Endothelial cell of umbilical vein (primary cell): Measurements from ENCODE around the gene SLC66A2. TPM values are rescaled to one million over a fixed set of nuclear protein-coding genes. Genes with fewer than 3 reads are reported as not detected.

Source experiments
- BruUV-seq: library from RNA; stranded (reverse); fragments of 400-500 nt; replicated peaks from 2 replicates; lab custom pipeline; 2021; lab: Mats Ljungman, UMichigan
- CTCF ChIA-PET: fragments of 300-600, 350-600 bp; sonication (Branson Sonifier 250); formaldehyde crosslinking; loops from one replicate; lab custom pipeline; 2021; ENCODE audit warnings: antibody characterized with exemption, inconsistent platforms; lab: Charles Lee
- POLR2A ChIA-PET: fragments of 300-600, 350-600 bp; sonication (Branson Sonifier 250); formaldehyde crosslinking; loops from one replicate; lab custom pipeline; 2021; ENCODE audit warnings: antibody characterized with exemption, inconsistent platforms; lab: Charles Lee
- DNase-seq: peaks from one replicate; pipeline ENCODE4 v3.0.0-alpha.2; 2011; ENCODE audit warnings: low read depth, low spot score
- FAIRE-seq: peaks from 2 replicates; lab custom pipeline; 2011; peaks lifted over from hg19 to GRCh38; lab: Jason Lieb, UNC
- H2AFZ ChIP-seq: 2 replicates; pipeline ENCODE4 v1.6.0; 2012; ENCODE audit warnings: low read depth, low read length, control low read depth, inconsistent platforms
- H3K27ac ChIP-seq: 2 replicates; pipeline ENCODE4 v1.5.1; 2011; ENCODE audit warnings: low read depth, mild to moderate bottlenecking, control low read depth, low read length, moderate library complexity; ENCODE audit not compliant: insufficient read depth
- H3K27me3 ChIP-seq, 2 experiments: 2 replicates each; pipeline versions ENCODE4 v1.6.0 to v1.6.1; 2011; ENCODE audit warnings: low read length in 2 of 2, mixed read lengths in 1 of 2; ENCODE audit not compliant: control insufficient read depth in 2 of 2, insufficient read depth in 2 of 2
- H3K36me3 ChIP-seq, 2 experiments: 2 replicates in 1 of 2; 3 replicates in 1 of 2; pipeline ENCODE4 v1.5.1; 2011; ENCODE audit warnings: low read length in 2 of 2, mild to moderate bottlenecking in 1 of 2, moderate library complexity in 1 of 2; ENCODE audit not compliant: control insufficient read depth in 2 of 2, insufficient read depth in 2 of 2; ENCODE audit errors: extremely low read depth in 1 of 2
- H3K4me1 ChIP-seq: 3 replicates; pipeline ENCODE4 v1.5.1; 2011; ENCODE audit warnings: mild to moderate bottlenecking, low read length; ENCODE audit not compliant: control insufficient read depth, insufficient read depth; ENCODE audit errors: extremely low read depth
- H3K4me2 ChIP-seq: 2 replicates; pipeline ENCODE4 v1.6.1; 2011; ENCODE audit warnings: low read length, control low read depth, mixed read lengths; ENCODE audit not compliant: insufficient read depth
- H3K4me3 ChIP-seq, 3 experiments: fragments of 200-600 bp in 1 of 3; sonication (generic), shearing (Covaris generic) in 1 of 3; replicated peaks in 1 of 3; 2 replicates each; pipeline ENCODE4 v1.5.1; 2011 to 2016; ENCODE audit warnings: control low read depth in 3 of 3, low read length in 3 of 3, mild to moderate bottlenecking in 2 of 3, inconsistent platforms in 1 of 3, low read depth in 1 of 3, moderate library complexity in 1 of 3; ENCODE audit not compliant: insufficient read depth in 1 of 3
- H3K79me2 ChIP-seq: 2 replicates; pipeline ENCODE4 v1.6.0; 2012; ENCODE audit warnings: low read length, inconsistent platforms; ENCODE audit not compliant: control insufficient read depth, insufficient read depth
- H3K9ac ChIP-seq: replicated peaks from 2 replicates; pipeline ENCODE3; 2011; ENCODE audit warnings: low read length, control low read depth; ENCODE audit not compliant: insufficient read depth; ENCODE audit errors: extremely low read depth
- H3K9me1 ChIP-seq: replicated peaks from 3 replicates; pipeline ENCODE4 v1.6.0; 2011; ENCODE audit warnings: mild to moderate bottlenecking, low read length; ENCODE audit not compliant: control insufficient read depth, insufficient read depth; ENCODE audit errors: extremely low read depth
- H3K9me3 ChIP-seq: replicated peaks from 2 replicates; pipeline ENCODE4 v1.5.1; 2012; ENCODE audit warnings: low read length, inconsistent platforms; ENCODE audit not compliant: control insufficient read depth, insufficient read depth
- H4K20me1 ChIP-seq: replicated peaks from 2 replicates; pipeline ENCODE3; 2011; ENCODE audit warnings: mild to moderate bottlenecking, low read length; ENCODE audit not compliant: control insufficient read depth, insufficient read depth; ENCODE audit errors: extremely low read depth
- CTCF ChIP-seq, 2 donors: IDR thresholded peaks; 1 replicate in 1 of 2; 2 replicates in 1 of 2; pipeline ENCODE4 v1.5.1; 2011; ENCODE audit warnings: low read length in 2 of 2, mild to moderate bottlenecking in 2 of 2, moderate library complexity in 2 of 2, control low read depth in 1 of 2, inconsistent platforms in 1 of 2, low read depth in 1 of 2; ENCODE audit not compliant: insufficient read depth in 1 of 2; ENCODE audit errors: extremely low read depth in 1 of 2
- FOS ChIP-seq: IDR thresholded peaks from 2 replicates; pipeline ENCODE4 v1.6.1; 2011; ENCODE audit warnings: mild to moderate bottlenecking, low read length, moderate library complexity, borderline replicate concordance; ENCODE audit not compliant: insufficient read depth
- GATA2 ChIP-seq: IDR thresholded peaks from 2 replicates; pipeline ENCODE4 v1.7.0; 2011; ENCODE audit warnings: low read depth, mild to moderate bottlenecking, moderate library complexity, mixed read lengths, low read length; ENCODE audit not compliant: insufficient read length, insufficient read depth
- JUN ChIP-seq: IDR thresholded peaks from 2 replicates; pipeline ENCODE4 v1.6.1; 2011; ENCODE audit warnings: borderline replicate concordance, low read depth; ENCODE audit not compliant: insufficient read length, insufficient read depth
- MYC ChIP-seq: IDR thresholded peaks from one replicate; pipeline ENCODE4 v1.6.1; 2011; ENCODE audit warnings: mild to moderate bottlenecking, low read depth, low read length
- POLR2A ChIP-seq: IDR thresholded peaks from 2 replicates; pipeline ENCODE4 v1.6.1; 2012; ENCODE audit warnings: low read depth, mild to moderate bottlenecking, control low read depth, low read length
- dilution Hi-C: fragments of 300-500 bp; cut with MboI; formaldehyde crosslinking; loops from one replicate; pipeline ENCODE4 v1.15.0; 2019; ENCODE audit warnings: low sequenced_read_pairs; ENCODE audit not compliant: extremely low pct_ligation_motif_present
- intact Hi-C: fragments of 100-400 bp; cut with micrococcal nuclease; formaldehyde crosslinking; loops from one replicate; pipeline ENCODE4 v1.10.0; 2022
- polyA plus RNA-seq, 4 experiments: library from polyadenylated mRNA; depleted of rRNA in 3 of 4; stranded (reverse) in 3 of 4; unstranded in 1 of 4; fragments of >200 nt; gene quantifications; 2 replicates each; pipeline versions ENCODE4 v1.2.1 to v1.2.3, GENCODE V29; 2011 to 2012; ENCODE audit warnings: missing spikeins in 1 of 4
- total RNA-seq: library from RNA; stranded (reverse); gene quantifications from 2 replicates; pipeline ENCODE4 v1.2.3, GENCODE V29; 2021

The SLC66A2 gene
- total and polyA plus RNA-seq, 2 donors (not counting 3 experiments of a cell fraction or from before 2014, with no cell fraction given): 32.5 to 37.1 TPM

DNA sequence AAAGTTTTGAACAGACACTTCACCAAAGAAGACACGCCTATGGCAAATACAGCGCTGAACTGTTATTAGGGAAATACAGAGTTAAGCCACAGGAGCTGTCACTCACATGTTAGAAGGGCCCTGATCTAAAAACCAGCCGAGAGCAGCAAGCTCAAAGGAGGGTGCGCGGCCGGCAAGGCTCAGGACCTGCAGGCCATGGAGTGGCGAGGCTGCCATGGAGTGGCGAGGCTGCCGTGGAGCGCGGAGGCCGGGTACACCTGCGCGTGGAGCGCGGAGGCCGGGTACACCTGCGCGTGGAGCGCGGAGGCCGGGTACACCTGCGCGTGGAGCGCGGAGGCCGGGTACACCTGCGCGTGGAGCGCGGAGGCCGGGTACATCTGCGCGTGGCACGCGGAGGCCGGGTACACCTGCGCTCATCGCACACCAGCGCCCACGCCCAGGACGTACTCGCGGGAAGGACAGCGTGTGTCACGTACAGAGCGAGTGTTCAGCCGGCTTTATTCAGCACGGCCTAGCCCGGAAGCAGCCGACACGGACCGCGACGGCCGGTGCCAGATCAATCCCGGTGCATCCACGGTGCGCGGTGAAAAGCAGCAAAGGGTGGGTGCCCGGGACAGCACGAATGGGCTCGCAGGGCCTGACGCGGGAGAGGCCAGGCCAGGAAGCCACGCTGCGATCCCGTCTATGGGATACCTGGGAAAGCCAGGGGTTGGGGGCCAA lies 68.8 kb downstream of the SLC66A2 start:
- no peaks in the 10 kb centered on the region for H3K36me3 ChIP-seq
- H3K9me3 ChIP-seq: no peaks in the 10 kb centered on the region
- BruUV-seq: no TSS peak
- ChIA-PET POLR2A (no interaction called here), CTCF (no interaction called here)
- DNase-seq (no peak), FAIRE-seq (no peak)
- H3K4me3 ChIP-seq: no peak overlapping the region
- no peaks in the 10 kb centered on the region for H3K9me1 ChIP-seq
- no peak overlapping the region for H2AFZ ChIP-seq
- H4K20me1 ChIP-seq: no peaks in the 10 kb centered on the region
- TF ChIP-seq CTCF (IDR thresholded peaks at IDR 0.05; ENCODE audit: extremely low read depth in 1 of 2, insufficient read depth in 1 of 2, low read depth in 1 of 2, low read length in 2 of 2) (no peak), GATA2 (no peak), POLR2A (no peak), MYC (no peak), JUN (no peak), FOS (no peak)
- no peaks in the 10 kb centered on the region for H3K79me2 ChIP-seq
- dilution Hi-C loops: no loop called here
- H3K9ac ChIP-seq: no peak overlapping the region
- intact Hi-C loops: no loop called here
- no peak overlapping the region for H3K4me2 ChIP-seq
- H3K27ac ChIP-seq: no peak overlapping the region
- H3K4me1 ChIP-seq: no peaks in the 10 kb centered on the region
- H3K27me3 ChIP-seq: no peaks in the 10 kb centered on the region
